ENCODE results near the gene IL1RAPL2. TPM values are rescaled to one million over a fixed set of nuclear protein-coding genes. Genes with fewer than 3 reads are reported as not detected.

IL1RAPL2 gene
- total RNA-seq, 1 experiment from 2014 or later, result not detected

GRCh38 chrX:105565856-105566255, 999.9 kb downstream of the IL1RAPL2 start:
- Histone ChIP-seq H3K36me3 (no peaks in the 10 kb centered on the region), H3K9me3 (replicated peaks) (no peaks in the 10 kb centered on the region), H3K27me3 (replicated peaks) (no peaks in the 10 kb centered on the region), H3K27ac (no peak overlapping the region), H3K4me1 (replicated peaks) (peaks cover 17% of the 10 kb centered on the region), H3K4me3 (no peak overlapping the region)
- peak in 1 of 2 experiments; percentile 29 for DNase-seq (ENCODE audit: low read depth in 1 of 2, low spot score in 2 of 2)

GRCh38 chrX:105567082-105567481, 1001.1 kb downstream of the IL1RAPL2 start:
- Histone ChIP-seq H3K27ac (no peak overlapping the region), H3K36me3 (no peaks in the 10 kb centered on the region), H3K27me3 (replicated peaks) (no peaks in the 10 kb centered on the region), H3K9me3 (replicated peaks) (no peaks in the 10 kb centered on the region), H3K4me3 (no peak overlapping the region), H3K4me1 (replicated peaks) (peaks cover 17% of the 10 kb centered on the region)
- no peak for DNase-seq (ENCODE audit: low read depth in 1 of 2, low spot score in 2 of 2)

- H3K27me3 ChIP-seq (replicated peaks), result no peaks in the 10 kb centered on the region
- DNase-seq (ENCODE audit: low read depth in 1 of 2, low spot score in 2 of 2), result no peak
- no peaks in the 10 kb centered on the region for H3K4me1 ChIP-seq (replicated peaks)
- no peaks in the 10 kb centered on the region for H3K36me3 ChIP-seq
- no peak overlapping the region for H3K4me3 ChIP-seq
- no peaks in the 10 kb centered on the region for H3K9me3 ChIP-seq (replicated peaks)
- H3K27ac ChIP-seq, result no peak overlapping the region
Observed at GRCh38 chrX:105608745-105609144, 1042.7 kb downstream of the IL1RAPL2 start.

GRCh38 chrX:105609530-105609929, 1043.5 kb downstream of the IL1RAPL2 start:
- H3K27me3 ChIP-seq (replicated peaks), result no peaks in the 10 kb centered on the region
- H3K36me3 ChIP-seq, result no peaks in the 10 kb centered on the region
- no peaks in the 10 kb centered on the region for H3K4me1 ChIP-seq (replicated peaks)
- H3K9me3 ChIP-seq (replicated peaks), result no peaks in the 10 kb centered on the region
- no peak overlapping the region for H3K4me3 ChIP-seq
- DNase-seq (ENCODE audit: low read depth in 1 of 2, low spot score in 2 of 2), result no peak
- H3K27ac ChIP-seq, result no peak overlapping the region

GRCh38 chrX:105610411-105610810, 1044.4 kb downstream of the IL1RAPL2 start:
- no peak overlapping the region for H3K4me3 ChIP-seq
- H3K4me1 ChIP-seq (replicated peaks), result no peaks in the 10 kb centered on the region
- peak in 1 of 2 experiments; percentile 14 for DNase-seq (ENCODE audit: low read depth in 1 of 2, low spot score in 2 of 2)
- no peaks in the 10 kb centered on the region for H3K36me3 ChIP-seq
- H3K27me3 ChIP-seq (replicated peaks), result no peaks in the 10 kb centered on the region
- H3K27ac ChIP-seq, result no peak overlapping the region
- no peaks in the 10 kb centered on the region for H3K9me3 ChIP-seq (replicated peaks)

GRCh38 chrX:105618393-105619101, 1052.5 kb downstream of the IL1RAPL2 start:
- no peak for DNase-seq (ENCODE audit: low read depth in 1 of 2, low spot score in 2 of 2)
- H3K4me1 ChIP-seq (replicated peaks), result no peaks in the 10 kb centered on the region
- no peaks in the 10 kb centered on the region for H3K9me3 ChIP-seq (replicated peaks)
- no peaks in the 10 kb centered on the region for H3K36me3 ChIP-seq
- no peak overlapping the region for H3K27ac ChIP-seq
- no peaks in the 10 kb centered on the region for H3K27me3 ChIP-seq (replicated peaks)
- no peak overlapping the region for H3K4me3 ChIP-seq

- no peaks in the 10 kb centered on the region for H3K27me3 ChIP-seq (replicated peaks)
- DNase-seq (ENCODE audit: low read depth in 1 of 2, low spot score in 2 of 2), result no peak
- no peaks in the 10 kb centered on the region for H3K4me1 ChIP-seq (replicated peaks)
- H3K27ac ChIP-seq, result no peak overlapping the region
- H3K4me3 ChIP-seq, result no peak overlapping the region
- no peaks in the 10 kb centered on the region for H3K36me3 ChIP-seq
- no peaks in the 10 kb centered on the region for H3K9me3 ChIP-seq (replicated peaks)
Observed at GRCh38 chrX:105634180-105634579, 1068.2 kb downstream of the IL1RAPL2 start.

- Histone ChIP-seq H3K27me3 (replicated peaks) (no peaks in the 10 kb centered on the region), H3K36me3 (no peaks in the 10 kb centered on the region), H3K4me1 (replicated peaks) (no peaks in the 10 kb centered on the region), H3K9me3 (replicated peaks) (no peaks in the 10 kb centered on the region), H3K27ac (no peak overlapping the region), H3K4me3 (no peak overlapping the region)
- no peak for DNase-seq (ENCODE audit: low read depth in 1 of 2, low spot score in 2 of 2)
Observed at GRCh38 chrX:105635794-105636193, 1069.8 kb downstream of the IL1RAPL2 start.

GRCh38 chrX:105636667-105637066, 1070.7 kb downstream of the IL1RAPL2 start:
- no peaks in the 10 kb centered on the region for H3K4me1 ChIP-seq (replicated peaks)
- no peak for DNase-seq (ENCODE audit: low read depth in 1 of 2, low spot score in 2 of 2)
- H3K9me3 ChIP-seq (replicated peaks), result no peaks in the 10 kb centered on the region
- no peak overlapping the region for H3K27ac ChIP-seq
- no peaks in the 10 kb centered on the region for H3K27me3 ChIP-seq (replicated peaks)
- no peak overlapping the region for H3K4me3 ChIP-seq
- H3K36me3 ChIP-seq, result no peaks in the 10 kb centered on the region

- no peak overlapping the region for H3K27ac ChIP-seq
- no peaks in the 10 kb centered on the region for H3K36me3 ChIP-seq
Observed at GRCh38 chrX:105645667-105646357, 1079.8 kb downstream of the IL1RAPL2 start.

GRCh38 chrX:105646592-105647372, 1080.8 kb downstream of the IL1RAPL2 start:
- no peaks in the 10 kb centered on the region for H3K27me3 ChIP-seq (replicated peaks)
- H3K4me1 ChIP-seq (replicated peaks), result no peaks in the 10 kb centered on the region
- no peaks in the 10 kb centered on the region for H3K36me3 ChIP-seq
- H3K9me3 ChIP-seq (replicated peaks), result no peaks in the 10 kb centered on the region
- H3K27ac ChIP-seq, result no peak overlapping the region
- no peak overlapping the region for H3K4me3 ChIP-seq
- DNase-seq (ENCODE audit: low read depth in 1 of 2, low spot score in 2 of 2), result no peak

More at GRCh38 chrX:105645667-105646357, 1079.8 kb downstream of the IL1RAPL2 start:
- no peaks in the 10 kb centered on the region for H3K4me1 ChIP-seq (replicated peaks)
- H3K27me3 ChIP-seq (replicated peaks), result no peaks in the 10 kb centered on the region
- H3K9me3 ChIP-seq (replicated peaks), result no peaks in the 10 kb centered on the region
- no peak overlapping the region for H3K4me3 ChIP-seq
- DNase-seq (ENCODE audit: low read depth in 1 of 2, low spot score in 2 of 2), result no peak

GRCh38 chrX:105647749-105648148, 1081.8 kb downstream of the IL1RAPL2 start:
- Histone ChIP-seq H3K27me3 (replicated peaks) (no peaks in the 10 kb centered on the region), H3K9me3 (replicated peaks) (no peaks in the 10 kb centered on the region), H3K36me3 (no peaks in the 10 kb centered on the region), H3K4me1 (replicated peaks) (no peaks in the 10 kb centered on the region), H3K4me3 (no peak overlapping the region), H3K27ac (no peak overlapping the region)
- DNase-seq (ENCODE audit: low read depth in 1 of 2, low spot score in 2 of 2), result no peak

- H3K4me1 ChIP-seq (replicated peaks), result no peaks in the 10 kb centered on the region
- no peak overlapping the region for H3K27ac ChIP-seq
- H3K27me3 ChIP-seq (replicated peaks), result no peaks in the 10 kb centered on the region
- no peak for DNase-seq (ENCODE audit: low read depth in 1 of 2, low spot score in 2 of 2)
- H3K9me3 ChIP-seq (replicated peaks), result no peaks in the 10 kb centered on the region
- H3K4me3 ChIP-seq, result no peak overlapping the region
- H3K36me3 ChIP-seq, result no peaks in the 10 kb centered on the region
Observed at GRCh38 chrX:105648732-105649131, 1082.7 kb downstream of the IL1RAPL2 start.

- Histone ChIP-seq H3K4me1 (replicated peaks) (no peaks in the 10 kb centered on the region), H3K27me3 (replicated peaks) (no peaks in the 10 kb centered on the region), H3K4me3 (no peak overlapping the region), H3K27ac (no peak overlapping the region), H3K36me3 (no peaks in the 10 kb centered on the region), H3K9me3 (replicated peaks) (no peaks in the 10 kb centered on the region)
- DNase-seq (ENCODE audit: low read depth in 1 of 2, low spot score in 2 of 2), result no peak
Observed at GRCh38 chrX:105650577-105650976, 1084.6 kb downstream of the IL1RAPL2 start.

All from SJSA1 (cell line).